ENCODE results near the gene STX1B.

- TF ChIP-seq MAX (IDR thresholded peaks at IDR 0.05): no peak
- peak in 2 of 3 experiments; percentile 9 to 16; a peak in 1 of 4 replicates for TF ChIP-seq CTCF (IDR thresholded peaks at IDR 0.05; ENCODE audit: control extremely low read depth in 1 of 3, insufficient read depth in 1 of 3, low read depth in 1 of 3, low read length in 3 of 3)
- no peak; the same call in 1 of the 2 replicates for TF ChIP-seq GTF2F1 (IDR thresholded peaks at IDR 0.05; ENCODE audit: borderline replicate concordance, low read depth, low read length)
- no peak for TF ChIP-seq YY1 (IDR thresholded peaks at IDR 0.05; ENCODE audit: low read depth, low read length)
- peak; percentile 77 for TF ChIP-seq POLR2AphosphoS5 (IDR thresholded peaks at IDR 0.05; ENCODE audit: low read depth, low read length)
- no peak for TF ChIP-seq EP300 (IDR thresholded peaks at IDR 0.05; ENCODE audit: borderline replicate concordance in 1 of 2, low read depth in 2 of 2, low read length in 2 of 2)
- TF ChIP-seq SIN3A (conservative IDR thresholded peaks at IDR 0.05 in 1 of 2, IDR thresholded peaks at IDR 0.05 in 1 of 2; ENCODE audit: low read depth in 1 of 2, low read length in 2 of 2): 0 out of 4 replicates have a peak, but pooled peaks of 1 of the 2 experiments have one; percentile 26
- no peak for TF ChIP-seq CHD1 (IDR thresholded peaks at IDR 0.05; ENCODE audit: low read depth, low read length)
- no peak for TF ChIP-seq EGR1 (IDR thresholded peaks at IDR 0.05; ENCODE audit: borderline replicate concordance, low read depth, low read length)
Measured at GRCh38 chr16:30949650-30950515, 60.6 kb downstream of the STX1B start.
